ENCODE data around the gene UNC5B.

UNC5B gene

DNA sequence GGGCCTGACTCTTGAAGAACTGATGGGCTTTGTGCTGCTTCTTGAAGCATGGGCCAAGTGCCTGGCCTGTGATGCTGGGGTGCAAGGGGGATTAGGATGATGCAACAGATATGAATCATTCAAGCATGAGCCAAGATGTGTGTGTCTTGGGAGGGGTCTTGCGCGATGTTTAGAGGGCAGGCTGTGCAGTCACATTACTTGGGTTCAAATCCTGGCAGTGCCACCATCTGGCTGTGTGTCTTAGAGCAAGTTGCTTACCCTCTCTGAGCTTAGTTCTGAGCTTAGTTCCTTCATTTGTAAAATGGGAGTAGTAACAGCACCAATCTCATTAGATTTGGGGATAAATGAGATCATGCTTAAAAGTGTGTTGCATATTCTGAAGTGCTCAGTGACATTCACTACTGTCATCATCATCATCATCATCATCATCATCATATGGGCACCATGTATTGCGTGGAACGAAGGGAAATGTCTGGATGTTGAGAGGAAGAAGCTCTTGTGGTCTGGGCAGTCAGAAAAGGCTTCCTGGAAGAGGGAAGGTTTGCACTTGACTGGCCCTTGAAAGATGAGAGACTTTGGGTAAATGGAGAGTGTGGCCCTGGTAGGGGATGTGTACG, 9.3 kb downstream of the UNC5B start:
- in situ Hi-C loops (cut with MboI; ENCODE audit: low sequenced_read_pairs): no loop called here

DNA sequence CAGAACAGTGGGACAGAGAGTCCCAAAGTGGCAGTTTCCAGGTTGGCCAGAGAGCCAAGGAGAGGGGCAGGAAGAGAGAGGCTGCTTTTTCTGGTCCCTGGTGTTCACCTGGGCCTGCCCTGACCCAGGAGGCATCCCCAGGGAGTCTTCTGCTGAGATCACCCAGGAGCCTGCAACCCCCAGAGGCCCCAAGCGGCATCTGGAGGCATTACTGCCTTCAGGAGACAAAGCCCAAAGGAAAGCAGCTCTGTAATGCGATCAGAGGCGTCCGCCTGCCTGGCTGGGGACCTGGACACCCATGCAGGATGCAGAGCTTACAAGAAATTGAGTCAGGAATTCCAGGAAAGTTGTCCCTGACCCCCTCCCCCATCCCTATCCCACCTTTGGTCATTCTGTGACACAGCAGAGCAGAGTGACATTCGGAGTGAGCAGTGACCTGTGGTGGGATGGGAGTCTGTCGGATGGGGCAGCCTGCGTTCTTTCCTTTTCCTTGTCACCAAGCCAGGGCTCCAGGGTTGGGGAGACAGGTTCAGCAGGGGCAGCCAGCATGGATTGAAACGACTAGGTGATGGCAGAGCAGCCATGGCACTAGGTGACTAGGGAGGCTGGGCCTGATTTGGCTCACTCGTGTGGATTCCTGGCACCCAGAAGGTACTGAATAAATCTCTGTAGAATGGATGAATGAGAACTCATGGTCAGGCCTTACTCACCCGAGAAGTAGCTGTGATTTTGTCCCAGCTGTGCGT, 10.4 kb downstream of the UNC5B start:
- in situ Hi-C loops (cut with MboI; ENCODE audit: low sequenced_read_pairs): no loop called here

DNA sequence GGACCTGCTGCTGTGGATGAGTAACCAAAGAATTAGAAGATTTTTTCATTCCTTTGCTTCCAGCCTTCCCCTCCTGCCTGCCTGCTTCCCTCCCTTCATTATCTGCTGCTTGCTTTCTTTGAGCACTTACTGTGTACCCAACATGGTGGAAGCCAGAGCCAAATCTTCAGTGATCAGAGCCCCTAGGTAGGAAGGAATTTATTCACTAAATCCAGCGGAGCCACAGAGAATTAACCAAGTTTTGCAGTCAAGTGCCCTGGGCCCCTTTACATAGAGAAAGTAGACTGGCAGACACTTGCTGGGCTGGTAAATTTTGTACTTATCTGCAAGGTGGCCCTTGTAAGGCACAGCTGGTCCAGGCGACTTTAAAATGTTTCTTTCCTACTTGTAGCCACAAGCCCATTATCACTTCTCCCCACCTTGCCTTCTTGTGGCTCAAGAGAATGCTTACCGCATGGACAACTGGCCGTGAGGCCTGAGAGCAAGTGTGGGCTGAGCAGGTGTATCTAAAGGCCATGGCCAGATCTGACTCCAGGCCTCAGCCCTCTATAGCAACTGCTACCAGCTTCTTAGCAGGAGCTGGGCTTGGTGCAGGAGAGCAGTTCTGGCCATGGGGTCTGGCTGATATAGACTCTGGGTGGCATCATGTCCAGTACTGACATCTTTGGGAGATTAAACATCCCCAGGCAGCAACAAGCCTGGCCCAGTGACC, 11.1 kb downstream of the UNC5B start:
- in situ Hi-C loops (cut with MboI; ENCODE audit: low sequenced_read_pairs): no loop called here

DNA sequence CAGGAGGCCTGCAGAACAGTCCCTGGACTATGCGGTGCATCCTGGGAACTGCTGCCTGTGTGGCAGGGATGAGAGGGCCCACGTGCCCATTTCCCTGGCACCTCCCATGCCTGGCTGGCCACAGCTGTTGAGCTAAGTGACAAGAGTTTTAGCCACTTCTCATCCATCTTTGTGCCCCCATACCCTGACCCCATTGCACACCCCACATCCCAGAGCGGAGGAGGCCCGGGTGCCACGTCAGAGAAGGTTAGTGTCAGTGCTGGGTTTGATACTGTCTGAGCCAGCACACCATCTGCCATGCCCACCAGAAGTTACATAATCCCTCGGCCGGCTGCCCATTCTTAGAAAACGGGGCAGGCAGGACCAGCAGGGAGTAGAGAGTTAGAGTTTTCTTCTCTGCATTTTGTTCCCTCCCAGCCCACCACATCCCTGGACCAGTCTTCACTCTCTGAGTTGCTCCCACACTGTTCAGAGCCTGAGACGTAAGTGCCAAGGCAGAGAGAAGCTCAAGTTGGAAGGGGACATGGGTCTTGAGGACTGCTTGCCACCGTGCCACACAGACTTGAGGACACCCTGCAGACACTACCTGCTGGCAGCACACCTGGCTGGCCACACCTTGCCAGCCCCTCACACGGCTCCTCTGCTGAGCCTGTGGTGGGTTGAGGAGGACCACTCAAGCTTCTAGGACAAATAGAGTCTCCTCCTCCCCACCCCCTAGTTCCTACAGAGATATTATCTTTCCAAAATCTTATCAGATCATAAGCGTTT, 13.1 kb downstream of the UNC5B start:
- in situ Hi-C loops (cut with MboI; ENCODE audit: low sequenced_read_pairs): no loop called here

DNA sequence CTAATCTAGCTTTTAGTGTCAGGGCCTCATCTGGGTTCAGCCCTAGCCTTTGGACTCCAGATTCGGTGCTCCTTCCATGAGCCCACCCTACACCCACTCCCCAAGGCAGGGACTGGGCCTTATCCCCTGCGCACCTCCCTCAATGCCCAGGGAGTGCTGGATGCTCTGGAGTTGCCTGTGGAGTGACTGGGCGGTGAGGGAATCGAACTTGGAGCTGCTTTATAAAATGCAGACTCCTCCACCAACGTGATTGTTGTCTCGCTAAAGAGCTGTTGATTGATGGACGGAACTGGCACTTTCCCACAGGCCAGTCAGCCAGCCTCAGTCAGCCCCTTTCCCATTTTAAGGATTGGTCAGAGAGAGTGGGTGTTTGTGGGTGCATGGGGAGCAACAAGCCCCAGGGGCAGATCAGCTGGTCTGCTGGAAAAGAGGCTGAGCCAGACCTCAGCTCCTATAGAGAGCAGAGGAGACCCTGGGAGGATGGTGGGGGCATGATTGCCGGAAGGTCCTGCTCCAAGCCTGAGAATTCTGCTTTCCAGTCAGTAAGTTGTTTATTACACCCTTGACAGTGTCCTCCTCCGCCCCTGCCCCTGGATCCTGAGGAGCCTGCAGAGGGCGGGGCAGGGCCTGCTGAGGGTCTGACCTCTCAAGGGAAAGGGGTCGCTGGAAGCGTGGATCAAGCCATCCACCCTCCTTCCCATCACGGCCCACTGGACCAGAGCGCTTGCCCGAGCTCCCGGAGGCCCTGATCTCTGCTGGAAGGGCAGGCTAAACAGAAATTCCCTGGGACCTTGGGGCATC, 16.7 kb downstream of the UNC5B start:
- in situ Hi-C loops (cut with MboI; ENCODE audit: low sequenced_read_pairs): no loop called here

DNA sequence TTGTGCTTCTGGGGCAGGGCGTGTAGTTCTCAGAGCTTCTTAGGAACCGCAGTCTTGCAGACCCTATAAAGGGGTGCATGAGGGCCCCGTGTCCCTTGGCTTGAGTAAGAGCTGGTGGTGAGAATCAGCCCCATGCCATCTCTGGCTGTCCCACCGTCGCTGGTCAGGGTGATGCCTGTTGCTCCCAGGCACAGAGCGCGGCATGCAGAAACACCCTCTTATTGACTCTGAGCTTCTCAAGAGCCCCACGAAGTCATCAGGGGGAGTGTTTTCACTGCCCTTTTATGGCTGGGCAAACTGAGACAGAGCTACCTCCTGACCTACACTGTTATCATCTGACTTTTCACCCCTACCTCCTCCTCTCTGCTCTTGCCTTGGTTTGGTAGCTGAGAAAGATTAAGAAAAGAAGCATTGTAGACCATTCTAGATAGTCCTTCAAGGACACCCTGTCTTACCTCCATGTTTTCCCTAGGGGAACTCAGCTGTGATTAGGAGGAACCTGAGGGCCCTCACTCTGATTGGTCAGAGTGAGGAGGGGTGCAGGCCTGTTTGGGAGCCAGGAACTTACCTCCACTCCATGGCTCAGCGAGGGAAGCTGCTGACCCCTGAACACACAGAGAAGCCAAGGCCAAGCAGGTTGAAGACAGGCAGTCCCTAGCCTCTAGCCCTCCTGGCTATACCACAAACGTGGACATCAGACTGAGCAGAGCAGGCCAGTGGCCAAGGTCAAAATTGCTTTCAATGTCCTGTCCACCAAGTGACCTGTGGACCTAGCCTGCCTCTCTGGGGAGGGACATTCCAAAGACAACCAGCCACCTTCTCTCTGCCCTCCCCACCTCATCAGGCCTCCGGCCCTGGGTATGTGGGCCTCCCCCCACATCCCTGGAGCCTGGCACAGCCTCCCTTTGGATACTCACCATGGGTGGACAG, 17.6 kb downstream of the UNC5B start:
- in situ Hi-C loops (cut with MboI; ENCODE audit: low sequenced_read_pairs): no loop called here

DNA sequence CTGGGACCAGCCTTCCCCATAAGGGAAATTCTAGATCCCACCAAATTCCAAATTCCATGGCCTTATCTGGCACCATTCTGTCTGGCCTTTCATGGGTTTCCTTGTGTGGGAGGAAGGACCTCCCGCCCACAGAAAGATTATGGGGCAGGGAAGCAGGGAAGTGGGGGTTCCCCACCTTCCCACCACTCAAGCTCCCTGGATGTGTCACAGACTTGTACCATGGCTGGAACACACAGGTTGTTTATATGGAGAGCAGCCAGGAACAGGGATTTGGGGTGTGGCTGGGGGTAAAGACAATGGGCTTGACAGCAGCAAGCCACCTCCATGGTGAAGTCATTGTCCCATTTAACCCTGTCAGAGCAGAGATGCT, 18.3 kb downstream of the UNC5B start:
- in situ Hi-C loops (cut with MboI; ENCODE audit: low sequenced_read_pairs): no loop called here

DNA sequence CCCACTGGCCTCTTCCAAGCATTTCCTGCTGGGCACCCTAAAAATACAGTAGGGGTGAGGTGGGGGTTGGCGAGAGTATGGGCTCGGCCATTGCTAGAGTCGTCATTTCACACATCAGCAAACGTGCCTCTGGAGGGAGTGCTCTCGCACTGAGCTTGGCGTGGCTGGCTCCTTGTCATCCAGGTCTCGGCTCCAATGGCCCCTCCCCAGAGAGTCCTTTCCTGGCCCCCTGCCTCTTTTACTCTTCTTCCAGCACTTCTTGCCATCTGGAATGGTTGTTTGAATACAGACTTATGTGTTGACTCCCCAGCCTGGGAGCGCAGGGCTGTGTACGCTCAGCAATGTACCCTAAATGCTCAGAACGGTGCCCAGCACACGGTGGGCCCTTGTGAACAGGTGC, 18.8 kb downstream of the UNC5B start:
- in situ Hi-C loops (cut with MboI; ENCODE audit: low sequenced_read_pairs): no loop called here

DNA sequence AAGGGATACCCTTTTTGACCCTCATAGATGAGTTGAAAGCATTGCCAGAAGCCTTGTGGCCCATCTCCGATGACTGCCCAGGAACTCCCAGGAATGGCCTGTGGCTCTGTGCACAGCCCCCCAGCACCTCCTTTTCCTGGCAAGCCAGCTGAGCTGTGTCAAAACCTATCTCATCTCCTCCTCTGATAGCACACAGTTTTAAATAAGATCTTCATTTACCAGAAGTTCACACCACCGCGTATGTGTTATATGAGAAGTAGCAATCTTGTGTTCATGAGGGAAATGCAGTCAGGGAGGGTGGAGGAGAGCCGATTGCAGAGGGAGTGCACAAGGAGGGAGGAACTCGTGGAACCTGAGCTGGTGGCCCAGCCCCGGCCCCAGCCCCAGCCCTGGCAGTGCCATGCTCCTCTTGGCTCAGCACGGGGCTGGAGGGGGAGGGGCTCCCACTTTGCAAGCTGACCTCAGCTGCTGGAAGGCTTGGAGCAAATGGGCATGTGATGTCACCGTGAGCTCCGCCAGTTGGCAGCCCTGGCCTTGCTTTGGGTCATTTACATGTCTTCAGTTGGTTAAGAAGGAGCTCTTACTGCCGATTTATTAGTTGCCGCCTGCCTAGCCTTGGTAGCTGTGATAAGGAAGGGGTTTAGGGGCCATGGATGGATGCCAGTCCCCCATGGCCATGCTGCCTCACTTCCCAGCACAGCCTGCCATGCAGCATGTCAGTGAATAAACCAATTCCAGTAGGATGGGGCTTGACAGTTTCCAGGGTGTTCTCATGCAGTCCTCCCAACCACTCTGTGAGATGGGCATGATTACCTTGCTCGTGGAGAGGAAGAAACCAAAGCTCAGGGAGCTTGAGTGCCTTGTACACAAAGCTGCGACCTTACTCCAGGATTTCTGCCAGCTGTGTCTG, 20.0 kb downstream of the UNC5B start:
- in situ Hi-C loops (cut with MboI; ENCODE audit: low sequenced_read_pairs): no loop called here

DNA sequence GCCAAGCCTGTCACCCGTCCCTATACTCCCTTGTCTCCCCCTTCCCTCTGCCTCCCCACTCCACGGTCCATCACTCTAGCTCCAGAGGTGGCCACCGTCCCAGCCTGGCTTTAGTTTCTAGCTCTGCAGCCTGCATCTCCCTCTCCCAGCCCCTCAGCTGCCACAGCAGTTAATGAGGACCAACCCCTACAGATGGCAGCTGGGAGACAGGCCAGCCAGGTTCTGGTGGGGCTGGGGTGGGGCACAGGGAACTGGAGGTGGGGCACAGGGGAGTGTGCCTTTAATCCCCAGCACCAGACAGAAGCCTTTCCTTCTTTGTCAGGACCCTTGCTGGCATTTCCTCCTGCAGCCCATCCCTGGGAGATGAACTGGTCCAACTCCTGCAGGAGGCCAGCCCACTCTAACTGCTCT, 21.1 kb downstream of the UNC5B start:
- in situ Hi-C loops (cut with MboI; ENCODE audit: low sequenced_read_pairs): no loop called here

DNA sequence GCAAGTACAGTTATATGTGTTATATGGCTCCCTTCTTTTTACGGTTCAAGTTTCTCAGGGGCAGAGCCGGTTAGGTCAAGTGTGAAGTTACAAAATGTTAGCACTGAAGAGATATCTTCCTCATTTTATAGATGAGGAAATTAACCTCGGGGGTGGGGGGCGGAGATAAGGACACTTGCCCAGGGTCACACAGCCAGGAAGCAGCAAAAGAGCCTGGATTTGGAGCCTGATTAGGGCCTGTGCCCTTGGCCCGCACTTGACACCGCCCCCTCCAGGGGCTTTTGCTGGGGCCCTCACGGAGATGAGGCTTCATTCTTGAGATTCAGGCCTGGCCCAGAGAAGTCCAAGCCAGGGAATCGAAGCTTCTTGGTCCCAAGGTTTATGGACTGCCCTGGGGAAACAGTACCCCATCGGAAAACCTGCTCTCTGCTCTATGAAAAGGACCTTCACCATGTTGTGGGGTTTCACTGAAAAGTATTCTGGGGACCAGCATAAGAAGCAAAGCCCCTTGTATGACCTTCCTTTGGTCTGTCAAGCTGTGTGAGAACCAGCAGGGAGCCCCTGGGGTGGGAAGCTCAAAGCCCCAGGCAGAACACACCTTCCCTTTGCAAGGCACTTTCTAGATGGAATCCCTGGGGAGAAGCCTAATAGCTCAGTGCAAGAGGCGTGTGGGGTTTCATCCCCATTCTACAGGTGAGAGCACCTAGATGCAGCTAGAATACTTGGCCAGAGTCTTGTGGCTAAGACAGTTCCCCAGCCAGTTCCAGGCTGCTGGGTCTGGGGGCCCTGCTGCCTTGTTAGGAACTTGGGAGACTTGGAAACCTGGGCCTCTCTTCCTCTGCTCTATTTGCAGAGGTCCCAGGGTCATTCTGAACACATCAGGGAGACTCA, 21.9 kb downstream of the UNC5B start:
- in situ Hi-C loops (cut with MboI; ENCODE audit: low sequenced_read_pairs): no loop called here

DNA sequence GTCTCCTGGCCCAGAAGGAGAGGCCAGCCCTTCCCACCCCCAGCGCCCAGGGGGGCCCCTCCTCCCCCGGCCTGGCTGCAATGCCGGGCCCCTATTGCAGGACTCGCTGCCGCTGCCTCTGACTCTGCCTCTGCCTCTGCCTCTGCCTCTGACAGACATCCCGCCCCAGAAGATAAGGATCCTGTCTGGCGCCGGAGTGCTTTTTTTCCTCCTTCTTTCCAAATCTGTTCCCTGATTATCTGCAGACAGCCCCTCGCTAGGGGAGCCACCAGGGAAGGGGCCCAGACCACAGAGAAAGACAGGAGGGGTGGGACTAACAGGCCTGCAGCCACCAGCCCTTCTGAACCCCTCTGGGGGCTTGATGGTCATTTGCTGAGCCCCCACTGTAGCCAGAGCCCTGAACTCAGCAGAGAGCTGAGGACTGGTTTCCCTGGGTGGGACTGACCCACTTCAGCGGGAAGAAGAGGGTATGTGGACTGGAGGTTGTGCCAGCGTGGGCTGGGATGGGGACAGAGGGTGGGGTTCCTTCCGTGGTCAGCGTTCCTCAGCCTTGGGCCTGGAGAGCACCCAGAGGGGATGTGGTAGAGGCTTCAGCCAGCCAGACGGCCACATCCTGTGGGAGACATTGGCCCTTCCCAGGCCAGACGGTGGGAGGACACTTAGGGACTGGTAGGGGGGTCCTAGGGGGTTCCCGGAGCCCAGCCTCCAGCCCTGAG, 22.8 kb downstream of the UNC5B start:
- in situ Hi-C loops (cut with MboI; ENCODE audit: low sequenced_read_pairs): no loop called here

DNA sequence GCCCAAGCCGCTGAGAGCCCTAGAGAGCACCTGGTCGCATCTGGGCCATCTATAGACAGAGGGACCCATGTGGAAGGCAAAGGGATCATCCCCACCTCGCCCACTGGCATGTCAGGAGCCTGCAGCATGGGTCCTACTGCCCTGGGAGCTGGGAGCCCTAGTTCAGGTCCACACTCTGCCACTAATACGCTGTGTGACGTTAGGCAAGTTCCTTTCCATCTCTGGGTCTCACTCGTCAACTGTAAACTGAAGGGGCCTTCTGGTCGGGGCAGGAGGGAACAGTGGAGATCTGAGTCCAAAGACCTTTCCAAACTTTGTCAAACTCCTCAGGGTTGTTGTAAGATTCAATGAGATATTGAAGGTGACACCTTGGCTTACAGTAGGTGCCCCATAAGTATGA, 23.4 kb downstream of the UNC5B start:
- in situ Hi-C loops (cut with MboI; ENCODE audit: low sequenced_read_pairs): no loop called here

DNA sequence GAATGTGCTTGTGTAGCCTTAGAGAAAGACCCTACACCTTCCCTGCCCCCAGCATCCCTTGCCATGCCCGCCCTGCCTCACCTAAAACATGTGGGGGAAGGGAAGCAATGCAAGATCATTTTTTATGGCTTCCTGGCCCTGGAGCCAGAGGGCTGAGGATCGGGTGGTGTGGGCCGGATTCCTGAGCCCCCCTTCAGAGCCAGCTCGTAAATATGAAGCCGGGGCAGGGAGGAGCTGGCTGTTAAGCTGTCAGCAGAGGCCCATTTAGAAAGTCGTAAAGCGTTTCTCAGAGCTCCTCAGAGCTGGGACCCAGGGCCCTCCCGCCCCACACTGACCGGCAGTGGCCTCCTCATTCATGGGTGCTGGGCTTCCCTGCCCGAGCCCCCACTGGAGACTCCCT, 23.9 kb downstream of the UNC5B start:
- in situ Hi-C loops (cut with MboI; ENCODE audit: low sequenced_read_pairs): no loop called here

DNA sequence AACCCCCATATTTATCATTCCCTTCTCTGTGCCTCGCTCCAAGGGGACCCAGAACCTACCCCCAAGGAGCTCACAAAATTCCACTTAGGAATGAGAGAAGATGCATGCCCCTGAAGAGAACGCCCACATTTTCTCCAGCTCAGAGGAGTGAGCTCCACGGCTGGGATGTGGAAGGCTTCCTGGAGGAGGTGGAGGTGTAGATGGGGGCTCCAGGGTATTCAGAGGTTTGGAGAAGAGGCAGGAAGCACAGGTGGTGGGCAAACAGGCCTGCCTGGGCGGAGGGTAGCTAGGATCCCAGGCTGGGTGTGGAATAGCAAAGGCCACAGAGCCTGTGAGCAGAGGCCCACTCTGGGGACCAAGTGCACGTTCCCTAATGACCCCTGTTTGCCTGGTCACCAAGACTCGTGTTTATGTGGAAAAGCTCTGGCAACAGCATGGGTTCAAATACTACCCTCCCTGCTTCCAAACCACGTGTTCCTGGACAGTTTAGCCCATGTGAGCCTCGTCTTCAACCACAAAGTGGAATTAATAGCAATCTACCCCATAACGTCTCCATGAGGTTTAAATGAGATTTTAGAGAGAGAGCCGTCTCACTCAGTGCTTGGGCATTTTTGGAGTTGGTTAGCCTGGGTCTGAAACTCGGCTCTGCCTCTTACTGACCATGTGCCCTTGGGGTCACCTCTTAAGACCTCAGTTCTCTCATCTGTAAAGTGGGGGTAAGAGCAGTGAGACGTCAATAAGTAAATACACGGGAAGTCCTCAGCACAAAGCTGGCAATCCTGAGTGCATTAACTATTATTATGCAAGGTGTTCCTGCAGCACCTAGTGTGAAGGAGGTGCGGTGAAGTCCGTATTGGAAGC, 24.7 kb downstream of the UNC5B start:
- in situ Hi-C loops (cut with MboI; ENCODE audit: low sequenced_read_pairs): no loop called here
